22Rv1 (cell line): ENCODE measurements around the gene MBTD1.

Source experiments
- H3K27ac ChIP-seq: fragments of 450-650 bp; 2 replicates; pipeline ENCODE4 v1.5.1; 2017
- ZFX ChIP-seq: fragments of 450-650 bp; IDR thresholded peaks from 2 replicates; pipeline ENCODE4 v1.6.1; 2017; ENCODE audit warnings: antibody characterized with exemption, borderline replicate concordance
- TF ChIP-seq, protein P1 (sequence below): fragments of 450-650 bp; IDR thresholded peaks from 2 replicates; pipeline ENCODE4 v1.5.1; 2017; ENCODE audit warnings: mild to moderate bottlenecking

Gene MBTD1

DNA sequence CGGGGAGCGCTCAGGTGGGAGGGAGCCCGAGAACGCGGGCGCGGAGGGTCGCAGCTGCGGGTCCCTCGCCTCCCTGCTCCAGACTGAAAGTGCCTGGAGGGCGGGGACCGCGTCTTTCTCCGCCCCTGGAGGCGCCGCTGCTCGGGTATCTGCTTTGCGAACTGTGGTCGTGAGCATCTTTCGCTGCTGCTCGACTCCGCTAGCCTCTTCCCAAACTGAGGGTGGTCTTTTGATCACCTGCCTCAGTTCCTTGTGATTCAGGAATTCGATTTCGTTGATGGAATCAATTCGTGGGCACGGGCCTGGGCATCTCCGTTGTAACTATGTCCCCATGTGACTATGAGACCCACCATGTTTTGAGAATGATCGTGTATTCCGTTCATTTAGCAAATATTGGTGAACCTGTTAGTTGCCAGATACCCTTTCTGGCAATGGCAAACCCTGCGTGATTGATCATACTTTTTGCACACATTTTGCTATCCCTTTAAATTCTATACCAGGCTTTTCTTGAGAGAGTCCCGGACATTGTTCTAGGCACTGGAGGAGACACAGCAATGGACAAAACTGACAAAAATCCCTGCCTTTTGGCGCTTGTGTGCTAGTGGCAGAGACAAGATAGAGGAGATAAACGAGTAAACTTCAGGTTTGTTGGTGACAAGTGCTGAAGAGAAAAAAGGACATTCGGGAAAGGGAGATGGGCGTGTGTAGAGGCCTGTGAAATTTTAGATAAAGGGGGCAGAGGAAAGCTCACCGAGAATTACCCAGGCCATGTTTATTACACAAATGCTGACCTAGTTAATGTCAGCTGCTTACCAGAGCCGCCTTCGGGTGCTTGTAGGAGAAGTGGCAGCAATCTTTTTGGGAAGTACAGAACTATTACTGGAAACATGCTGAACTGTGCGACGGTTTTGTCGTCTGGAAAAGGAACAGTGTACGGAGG lies 1.4 kb upstream of the MBTD1 start:
- no peak for TF ChIP-seq ZFX
- TF ChIP-seq, protein P1, sequence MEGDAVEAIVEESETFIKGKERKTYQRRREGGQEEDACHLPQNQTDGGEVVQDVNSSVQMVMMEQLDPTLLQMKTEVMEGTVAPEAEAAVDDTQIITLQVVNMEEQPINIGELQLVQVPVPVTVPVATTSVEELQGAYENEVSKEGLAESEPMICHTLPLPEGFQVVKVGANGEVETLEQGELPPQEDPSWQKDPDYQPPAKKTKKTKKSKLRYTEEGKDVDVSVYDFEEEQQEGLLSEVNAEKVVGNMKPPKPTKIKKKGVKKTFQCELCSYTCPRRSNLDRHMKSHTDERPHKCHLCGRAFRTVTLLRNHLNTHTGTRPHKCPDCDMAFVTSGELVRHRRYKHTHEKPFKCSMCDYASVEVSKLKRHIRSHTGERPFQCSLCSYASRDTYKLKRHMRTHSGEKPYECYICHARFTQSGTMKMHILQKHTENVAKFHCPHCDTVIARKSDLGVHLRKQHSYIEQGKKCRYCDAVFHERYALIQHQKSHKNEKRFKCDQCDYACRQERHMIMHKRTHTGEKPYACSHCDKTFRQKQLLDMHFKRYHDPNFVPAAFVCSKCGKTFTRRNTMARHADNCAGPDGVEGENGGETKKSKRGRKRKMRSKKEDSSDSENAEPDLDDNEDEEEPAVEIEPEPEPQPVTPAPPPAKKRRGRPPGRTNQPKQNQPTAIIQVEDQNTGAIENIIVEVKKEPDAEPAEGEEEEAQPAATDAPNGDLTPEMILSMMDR: no peak
- peak overlapping the region; percentile 92 for H3K27ac ChIP-seq

DNA sequence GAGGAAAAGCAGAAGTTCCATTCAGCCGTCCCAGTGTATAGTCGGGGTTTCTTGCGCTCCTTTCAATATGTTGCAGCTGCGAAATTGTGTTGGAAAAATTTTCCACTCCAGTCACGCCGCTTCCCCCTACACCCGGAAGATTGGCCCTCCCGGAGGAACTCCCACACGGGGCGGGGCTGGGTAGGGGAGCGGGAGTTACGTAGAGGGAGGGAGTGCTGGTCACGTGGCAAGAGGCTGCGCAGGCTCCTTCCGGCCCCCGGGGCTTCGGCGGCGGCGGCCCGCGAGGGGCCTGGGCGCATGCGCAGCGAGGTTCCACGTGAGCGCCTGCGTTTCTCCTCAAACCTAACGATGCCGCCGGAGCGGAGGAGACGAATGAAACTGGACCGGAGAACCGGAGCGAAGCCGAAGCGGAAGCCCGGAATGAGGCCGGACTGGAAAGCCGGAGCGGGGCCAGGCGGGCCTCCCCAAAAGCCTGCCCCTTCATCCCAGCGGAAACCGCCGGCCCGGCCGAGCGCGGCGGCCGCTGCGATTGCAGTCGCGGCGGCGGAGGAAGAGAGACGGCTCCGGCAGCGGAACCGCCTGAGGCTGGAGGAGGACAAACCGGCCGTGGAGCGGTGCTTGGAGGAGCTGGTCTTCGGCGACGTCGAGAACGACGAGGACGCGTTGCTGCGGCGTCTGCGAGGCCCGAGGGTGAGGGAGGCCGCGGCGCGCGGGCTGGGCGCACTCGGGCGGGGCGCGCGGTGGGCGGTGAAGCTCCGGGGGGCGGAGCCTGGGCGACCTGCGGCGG lies 581 bp upstream of the MBTD1 start, which contains the start of gene UTP18:
Gene UTP18 (plus strand): TSS at position 310 of the 787 bp plus-strand sequence. CDS start 39 bp downstream, at position 349.
- H3K27ac ChIP-seq: peak within 1 kb of the TSS; percentile 92
- TF ChIP-seq ZFX: no peak
- TF ChIP-seq, protein P1: no peak

DNA sequence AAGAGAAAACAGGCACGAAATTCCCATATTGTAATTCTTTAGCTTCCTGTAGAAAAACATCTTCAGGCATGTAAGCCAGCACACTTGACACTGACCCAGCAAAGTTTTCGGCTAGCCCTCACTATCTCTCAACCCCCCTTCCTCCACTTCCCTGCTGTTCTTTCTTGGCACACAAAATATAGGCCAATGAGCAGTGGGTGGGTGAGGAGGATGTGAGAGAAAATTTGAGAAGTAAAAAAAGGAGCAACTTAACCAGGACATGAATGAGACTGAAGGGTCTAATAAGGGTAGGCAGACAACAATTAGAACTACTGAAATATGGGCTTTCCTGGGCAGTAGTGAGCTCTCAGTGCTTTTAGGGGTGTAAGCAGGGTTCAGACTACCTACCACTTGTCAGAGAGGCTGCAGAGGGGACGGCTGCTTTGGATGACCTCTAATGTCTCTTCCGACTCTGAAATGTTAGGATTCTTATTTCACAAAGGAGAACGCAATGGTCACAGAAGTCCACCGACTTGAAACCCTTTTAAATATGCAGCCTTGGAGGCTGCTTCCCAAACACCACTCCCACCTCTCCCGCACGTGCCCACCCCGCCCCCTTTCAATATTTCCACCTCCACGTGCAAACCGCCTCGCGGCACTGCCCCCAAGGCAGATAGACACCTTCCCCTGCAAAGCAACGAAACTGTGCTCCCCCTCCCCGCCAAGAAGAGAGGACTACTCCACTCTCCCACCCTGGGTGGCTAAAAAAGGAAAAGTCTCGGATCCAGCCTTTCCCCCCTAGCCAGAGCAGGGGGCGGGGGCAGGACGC lies 889 bp downstream of the MBTD1 start:
- H3K27ac ChIP-seq: peak overlapping the region; percentile 92
- TF ChIP-seq ZFX: no peak
- TF ChIP-seq, protein P1: no peak

DNA sequence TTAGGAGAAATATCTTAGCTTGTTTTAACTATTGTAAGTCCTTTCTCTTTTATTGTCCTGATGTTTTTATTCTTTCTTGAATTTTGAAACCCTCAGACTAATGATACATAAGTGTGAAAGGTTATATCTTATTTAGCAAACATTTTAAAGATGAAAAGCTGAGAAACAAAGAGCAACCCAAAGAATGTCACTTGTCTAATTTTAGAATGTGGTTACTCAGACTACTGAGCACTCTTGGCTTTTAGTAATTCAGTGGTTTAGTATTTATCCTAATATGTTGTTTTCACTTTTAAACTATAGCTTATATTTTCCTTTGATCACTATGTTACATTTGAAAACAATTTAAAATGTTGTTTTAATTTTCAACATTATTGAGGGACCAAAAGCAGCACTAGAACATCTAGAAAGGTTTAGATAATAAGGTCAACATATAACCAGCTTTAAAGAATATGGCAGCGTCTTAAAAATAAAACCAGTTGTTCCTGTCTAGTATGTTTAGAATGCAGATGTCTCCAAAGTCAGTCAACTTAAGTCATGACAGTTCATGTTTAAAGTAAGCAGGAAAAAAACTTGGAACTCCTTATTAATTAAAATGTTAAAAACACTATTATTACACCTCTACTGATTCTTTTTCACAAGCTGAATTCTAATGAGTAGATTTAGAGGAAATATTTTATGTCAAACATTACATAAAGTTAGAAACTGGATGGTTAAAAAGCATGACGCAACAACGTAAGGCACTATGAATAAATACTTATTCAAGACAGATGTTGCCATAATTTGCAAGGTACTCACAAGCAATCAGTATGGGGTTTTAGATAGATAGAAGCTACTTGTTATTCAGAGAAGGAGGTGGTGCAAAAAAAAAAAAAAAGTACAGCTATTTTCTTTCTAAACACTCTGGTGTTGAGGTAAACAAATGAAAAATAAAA lies 2.4 kb downstream of the MBTD1 start:
- H3K27ac ChIP-seq: no peak overlapping the region
- TF ChIP-seq, protein P1: no peak
- no peak for TF ChIP-seq ZFX

DNA sequence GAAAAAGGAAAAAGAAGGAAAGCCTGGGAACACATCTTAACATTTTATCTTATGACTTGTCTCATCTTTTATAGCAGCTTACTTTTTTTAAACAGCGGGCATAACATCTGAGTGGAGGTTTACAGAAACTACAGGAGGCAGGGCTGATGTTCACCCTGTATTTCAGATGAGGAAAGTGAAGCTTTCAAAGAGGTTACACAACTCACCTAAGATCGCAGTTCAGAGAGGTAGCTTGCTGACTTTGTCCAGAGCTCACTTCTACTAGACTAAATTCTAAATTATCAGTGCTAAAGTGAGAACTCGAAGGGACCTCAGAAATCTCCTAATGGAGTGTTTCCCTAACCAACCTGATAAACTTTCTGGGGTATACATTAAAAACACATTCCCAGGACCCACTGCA lies 3.7 kb downstream of the MBTD1 start:
- TF ChIP-seq ZFX: no peak
- TF ChIP-seq, protein P1: no peak
- 0 out of 2 replicates have a peak overlapping the region, but pooled peaks have one; percentile 28 for H3K27ac ChIP-seq

DNA sequence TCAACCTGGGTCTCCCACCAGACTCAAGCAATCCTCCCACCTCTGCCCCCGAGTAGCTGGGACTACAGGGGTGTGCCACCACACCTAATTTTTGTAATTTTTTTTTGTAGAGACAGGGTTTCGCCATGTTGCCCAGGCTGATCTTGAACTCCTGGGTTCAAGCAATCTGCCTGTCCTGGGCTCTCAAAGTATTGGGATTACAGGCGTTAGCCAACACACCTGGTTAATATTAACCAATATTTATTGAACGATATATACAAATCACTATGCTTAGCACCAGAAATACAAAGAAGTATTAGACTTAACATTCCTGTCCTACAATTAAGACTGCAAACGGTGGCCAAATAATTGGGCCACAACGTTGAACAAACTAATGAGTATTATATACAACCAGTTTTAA lies 4.2 kb downstream of the MBTD1 start:
- 0 out of 2 replicates have a peak overlapping the region, but pooled peaks have one; percentile 28 for H3K27ac ChIP-seq

More for the DNA sequence above, 4.2 kb downstream of the MBTD1 start:
- TF ChIP-seq, protein P1: no peak
- TF ChIP-seq ZFX: no peak
